ENCODE data around the gene NUDT8. TPM values are rescaled to one million over a fixed set of nuclear protein-coding genes. Genes with fewer than 3 reads are reported as not detected.
A peak's percentile ranks its signal among the peaks of the same experiment; 100 is the strongest.

The NUDT8 gene
- total and polyA plus RNA-seq, 9 of the 15 experiments (the other 6 are each of a cell fraction or from before 2014, with no cell fraction given) = 0.23 to 27.8 (median 5.0) TPM

DNA sequence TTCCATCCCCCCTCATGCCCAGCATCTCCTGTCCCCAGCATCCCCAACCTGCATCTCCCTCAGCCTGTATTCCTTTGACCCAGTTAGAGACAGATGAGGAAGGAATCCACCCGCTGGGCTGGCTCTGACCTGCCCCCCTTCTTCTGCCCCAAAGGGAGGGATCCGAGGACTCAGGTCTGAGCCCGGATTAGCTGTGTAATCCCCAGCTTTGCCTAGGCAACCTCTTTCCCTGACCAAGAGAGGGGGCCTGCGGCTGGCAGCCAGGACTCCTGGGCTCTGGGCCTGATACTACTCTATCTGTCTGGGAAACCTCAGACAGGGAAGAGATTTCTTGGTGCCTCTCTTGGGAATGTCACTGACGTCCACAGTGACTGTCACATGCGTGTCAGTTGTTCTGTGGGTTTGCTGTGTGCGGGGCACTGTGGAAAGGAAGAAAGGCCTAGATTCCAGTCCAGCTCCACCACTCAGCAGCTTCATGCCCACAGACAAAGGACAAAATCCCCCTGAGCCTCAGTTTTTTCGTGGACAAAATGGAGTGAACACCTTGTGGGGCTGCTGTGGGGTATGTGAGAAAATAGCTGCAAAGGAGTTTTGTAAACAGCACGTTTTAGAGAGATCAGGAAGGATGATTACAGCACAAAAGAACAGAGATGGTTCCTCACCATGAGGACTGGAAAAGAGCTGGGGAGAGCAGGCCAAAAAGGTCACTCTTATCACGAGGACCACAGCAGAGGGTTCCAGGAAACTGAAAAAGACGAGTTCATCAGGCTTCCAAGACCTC lies 24.3 kb downstream of the NUDT8 start (continued):
- TF ChIP-seq, protein P1, sequence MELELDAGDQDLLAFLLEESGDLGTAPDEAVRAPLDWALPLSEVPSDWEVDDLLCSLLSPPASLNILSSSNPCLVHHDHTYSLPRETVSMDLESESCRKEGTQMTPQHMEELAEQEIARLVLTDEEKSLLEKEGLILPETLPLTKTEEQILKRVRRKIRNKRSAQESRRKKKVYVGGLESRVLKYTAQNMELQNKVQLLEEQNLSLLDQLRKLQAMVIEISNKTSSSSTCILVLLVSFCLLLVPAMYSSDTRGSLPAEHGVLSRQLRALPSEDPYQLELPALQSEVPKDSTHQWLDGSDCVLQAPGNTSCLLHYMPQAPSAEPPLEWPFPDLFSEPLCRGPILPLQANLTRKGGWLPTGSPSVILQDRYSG (tag; conservative IDR thresholded peaks at IDR 0.05; ENCODE audit: low read depth) = 0 out of 2 replicates have a peak, but pooled peaks have one; percentile 29
- TF ChIP-seq ARID1B (IDR thresholded peaks at IDR 0.05) (peak; percentile 91), RBM22 (IDR thresholded peaks at IDR 0.05; ENCODE audit: low read depth, low read length, poor library complexity, severe bottlenecking) (no peak), BHLHE40 (IDR thresholded peaks at IDR 0.05; ENCODE audit: low read length) (peak; percentile 86), MYC (IDR thresholded peaks at IDR 0.05; ENCODE audit: low read depth, low read length) (peak; percentile 73; the same call in 1 of the 2 replicates), MYC (CRISPR knock-in tag; IDR thresholded peaks at IDR 0.05; ENCODE audit: borderline replicate concordance, low read depth) (no peak), NUFIP1 (IDR thresholded peaks at IDR 0.05; ENCODE audit: partially characterized antibody) (no peak), ARNT (IDR thresholded peaks at IDR 0.05) (0 out of 4 replicates have a peak, but pooled peaks have one; percentile 18 to 26), SRSF7 (optimal IDR thresholded peaks at IDR 0.05; ENCODE audit: low read depth, low read length) (no peak), TOE1 (IDR thresholded peaks at IDR 0.05; ENCODE audit: borderline replicate concordance) (peak; percentile 51), TOE1 (CRISPR knock-in tag; IDR thresholded peaks at IDR 0.05; ENCODE audit: borderline replicate concordance, low read depth) (no peak), SMAD4 (CRISPR knock-in tag; conservative IDR thresholded peaks at IDR 0.05) (peak; percentile 70), RNF2 (IDR thresholded peaks at IDR 0.05) (peak; percentile 53; the same call in 1 of the 2 replicates), BCL6 (CRISPR knock-in tag; IDR thresholded peaks at IDR 0.05) (no peak), TCF7L2 (IDR thresholded peaks at IDR 0.05; ENCODE audit: low read depth, low read length) (no peak), CEBPB (tag; IDR thresholded peaks at IDR 0.05) (no peak)
- TF ChIP-seq, protein P2, sequence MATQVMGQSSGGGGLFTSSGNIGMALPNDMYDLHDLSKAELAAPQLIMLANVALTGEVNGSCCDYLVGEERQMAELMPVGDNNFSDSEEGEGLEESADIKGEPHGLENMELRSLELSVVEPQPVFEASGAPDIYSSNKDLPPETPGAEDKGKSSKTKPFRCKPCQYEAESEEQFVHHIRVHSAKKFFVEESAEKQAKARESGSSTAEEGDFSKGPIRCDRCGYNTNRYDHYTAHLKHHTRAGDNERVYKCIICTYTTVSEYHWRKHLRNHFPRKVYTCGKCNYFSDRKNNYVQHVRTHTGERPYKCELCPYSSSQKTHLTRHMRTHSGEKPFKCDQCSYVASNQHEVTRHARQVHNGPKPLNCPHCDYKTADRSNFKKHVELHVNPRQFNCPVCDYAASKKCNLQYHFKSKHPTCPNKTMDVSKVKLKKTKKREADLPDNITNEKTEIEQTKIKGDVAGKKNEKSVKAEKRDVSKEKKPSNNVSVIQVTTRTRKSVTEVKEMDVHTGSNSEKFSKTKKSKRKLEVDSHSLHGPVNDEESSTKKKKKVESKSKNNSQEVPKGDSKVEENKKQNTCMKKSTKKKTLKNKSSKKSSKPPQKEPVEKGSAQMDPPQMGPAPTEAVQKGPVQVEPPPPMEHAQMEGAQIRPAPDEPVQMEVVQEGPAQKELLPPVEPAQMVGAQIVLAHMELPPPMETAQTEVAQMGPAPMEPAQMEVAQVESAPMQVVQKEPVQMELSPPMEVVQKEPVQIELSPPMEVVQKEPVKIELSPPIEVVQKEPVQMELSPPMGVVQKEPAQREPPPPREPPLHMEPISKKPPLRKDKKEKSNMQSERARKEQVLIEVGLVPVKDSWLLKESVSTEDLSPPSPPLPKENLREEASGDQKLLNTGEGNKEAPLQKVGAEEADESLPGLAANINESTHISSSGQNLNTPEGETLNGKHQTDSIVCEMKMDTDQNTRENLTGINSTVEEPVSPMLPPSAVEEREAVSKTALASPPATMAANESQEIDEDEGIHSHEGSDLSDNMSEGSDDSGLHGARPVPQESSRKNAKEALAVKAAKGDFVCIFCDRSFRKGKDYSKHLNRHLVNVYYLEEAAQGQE (IDR thresholded peaks at IDR 0.05; ENCODE audit: borderline replicate concordance) = no peak
- TF ChIP-seq, protein P2 (CRISPR knock-in tag; IDR thresholded peaks at IDR 0.05; ENCODE audit: low read depth) = no peak

Data from K562 (cell line).